ENCODE data around the gene ACD. TPM values are rescaled to one million over a fixed set of nuclear protein-coding genes. Genes with fewer than 3 reads are reported as not detected.

The ACD gene
- total RNA-seq, 1 experiment from 2014 or later: 41.3 TPM

GRCh38 chr16:67652578-67653127 is 7.4 kb downstream of the ACD start:
- peaks cover 12% of the 10 kb centered on the region for H3K4me1 Mint-ChIP-seq
- peak; percentile 63 for DNase-seq (ENCODE audit: low spot score)
- H3K4me3 Mint-ChIP-seq: no peak overlapping the region
- TF ChIP-seq PREB (CRISPR knock-in tag; IDR thresholded peaks at IDR 0.05; ENCODE audit: borderline replicate concordance) (no peak), SMAD3 (CRISPR knock-in tag; IDR thresholded peaks at IDR 0.05; ENCODE audit: borderline replicate concordance) (0 out of 2 replicates have a peak, but pooled peaks have one; percentile 35), ZNF512 (CRISPR knock-in tag; IDR thresholded peaks at IDR 0.05; ENCODE audit: borderline replicate concordance) (no peak), ESRRA (CRISPR knock-in tag; IDR thresholded peaks at IDR 0.05; ENCODE audit: borderline replicate concordance) (peak; percentile 82; the same call in 1 of the 2 replicates), NR2C2 (CRISPR knock-in tag; IDR thresholded peaks at IDR 0.05) (no peak), TEAD1 (CRISPR knock-in tag; IDR thresholded peaks at IDR 0.05) (peak; percentile 80; the same call in 1 of the 2 replicates), PRRX2 (CRISPR knock-in tag; IDR thresholded peaks at IDR 0.05) (no peak), MYBL2 (CRISPR knock-in tag; IDR thresholded peaks at IDR 0.05) (0 out of 2 replicates have a peak, but pooled peaks have one; percentile 47), FOXP1 (CRISPR knock-in tag; IDR thresholded peaks at IDR 0.05; ENCODE audit: borderline replicate concordance) (peak; percentile 80; the same call in 1 of the 2 replicates), FOXP4 (CRISPR knock-in tag; IDR thresholded peaks at IDR 0.05) (peak; percentile 70), ZNF232 (CRISPR knock-in tag; IDR thresholded peaks at IDR 0.05) (peak; percentile 81; the same call in 1 of the 2 replicates), ELF4 (CRISPR knock-in tag; IDR thresholded peaks at IDR 0.05; ENCODE audit: low read depth) (peak; percentile 77; the same call in 1 of the 2 replicates), GABPB1 (CRISPR knock-in tag; IDR thresholded peaks at IDR 0.05) (0 out of 2 replicates have a peak, but pooled peaks have one; percentile 29), NFE2L1 (CRISPR knock-in tag; IDR thresholded peaks at IDR 0.05) (0 out of 2 replicates have a peak, but pooled peaks have one; percentile 20), CBFB (CRISPR knock-in tag; IDR thresholded peaks at IDR 0.05; ENCODE audit: low read depth) (0 out of 2 replicates have a peak, but pooled peaks have one; percentile 22)
- TF ChIP-seq, protein P1, sequence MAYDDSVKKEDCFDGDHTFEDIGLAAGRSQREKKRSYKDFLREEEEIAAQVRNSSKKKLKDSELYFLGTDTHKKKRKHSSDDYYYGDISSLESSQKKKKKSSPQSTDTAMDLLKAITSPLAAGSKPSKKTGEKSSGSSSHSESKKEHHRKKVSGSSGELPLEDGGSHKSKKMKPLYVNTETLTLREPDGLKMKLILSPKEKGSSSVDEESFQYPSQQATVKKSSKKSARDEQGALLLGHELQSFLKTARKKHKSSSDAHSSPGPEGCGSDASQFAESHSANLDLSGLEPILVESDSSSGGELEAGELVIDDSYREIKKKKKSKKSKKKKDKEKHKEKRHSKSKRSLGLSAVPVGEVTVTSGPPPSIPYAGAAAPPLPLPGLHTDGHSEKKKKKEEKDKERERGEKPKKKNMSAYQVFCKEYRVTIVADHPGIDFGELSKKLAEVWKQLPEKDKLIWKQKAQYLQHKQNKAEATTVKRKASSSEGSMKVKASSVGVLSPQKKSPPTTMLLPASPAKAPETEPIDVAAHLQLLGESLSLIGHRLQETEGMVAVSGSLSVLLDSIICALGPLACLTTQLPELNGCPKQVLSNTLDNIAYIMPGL (CRISPR knock-in tag; IDR thresholded peaks at IDR 0.05): 0 out of 2 replicates have a peak, but pooled peaks have one; percentile 10
- TF ChIP-seq, protein P2, sequence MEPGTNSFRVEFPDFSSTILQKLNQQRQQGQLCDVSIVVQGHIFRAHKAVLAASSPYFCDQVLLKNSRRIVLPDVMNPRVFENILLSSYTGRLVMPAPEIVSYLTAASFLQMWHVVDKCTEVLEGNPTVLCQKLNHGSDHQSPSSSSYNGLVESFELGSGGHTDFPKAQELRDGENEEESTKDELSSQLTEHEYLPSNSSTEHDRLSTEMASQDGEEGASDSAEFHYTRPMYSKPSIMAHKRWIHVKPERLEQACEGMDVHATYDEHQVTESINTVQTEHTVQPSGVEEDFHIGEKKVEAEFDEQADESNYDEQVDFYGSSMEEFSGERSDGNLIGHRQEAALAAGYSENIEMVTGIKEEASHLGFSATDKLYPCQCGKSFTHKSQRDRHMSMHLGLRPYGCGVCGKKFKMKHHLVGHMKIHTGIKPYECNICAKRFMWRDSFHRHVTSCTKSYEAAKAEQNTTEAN (CRISPR knock-in tag; IDR thresholded peaks at IDR 0.05): 0 out of 2 replicates have a peak, but pooled peaks have one; percentile 15
- TF ChIP-seq, protein P3, sequence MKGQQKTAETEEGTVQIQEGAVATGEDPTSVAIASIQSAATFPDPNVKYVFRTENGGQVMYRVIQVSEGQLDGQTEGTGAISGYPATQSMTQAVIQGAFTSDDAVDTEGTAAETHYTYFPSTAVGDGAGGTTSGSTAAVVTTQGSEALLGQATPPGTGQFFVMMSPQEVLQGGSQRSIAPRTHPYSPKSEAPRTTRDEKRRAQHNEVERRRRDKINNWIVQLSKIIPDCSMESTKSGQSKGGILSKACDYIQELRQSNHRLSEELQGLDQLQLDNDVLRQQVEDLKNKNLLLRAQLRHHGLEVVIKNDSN (CRISPR knock-in tag; IDR thresholded peaks at IDR 0.05): 0 out of 2 replicates have a peak, but pooled peaks have one; percentile 22
- TF ChIP-seq, protein P4, sequence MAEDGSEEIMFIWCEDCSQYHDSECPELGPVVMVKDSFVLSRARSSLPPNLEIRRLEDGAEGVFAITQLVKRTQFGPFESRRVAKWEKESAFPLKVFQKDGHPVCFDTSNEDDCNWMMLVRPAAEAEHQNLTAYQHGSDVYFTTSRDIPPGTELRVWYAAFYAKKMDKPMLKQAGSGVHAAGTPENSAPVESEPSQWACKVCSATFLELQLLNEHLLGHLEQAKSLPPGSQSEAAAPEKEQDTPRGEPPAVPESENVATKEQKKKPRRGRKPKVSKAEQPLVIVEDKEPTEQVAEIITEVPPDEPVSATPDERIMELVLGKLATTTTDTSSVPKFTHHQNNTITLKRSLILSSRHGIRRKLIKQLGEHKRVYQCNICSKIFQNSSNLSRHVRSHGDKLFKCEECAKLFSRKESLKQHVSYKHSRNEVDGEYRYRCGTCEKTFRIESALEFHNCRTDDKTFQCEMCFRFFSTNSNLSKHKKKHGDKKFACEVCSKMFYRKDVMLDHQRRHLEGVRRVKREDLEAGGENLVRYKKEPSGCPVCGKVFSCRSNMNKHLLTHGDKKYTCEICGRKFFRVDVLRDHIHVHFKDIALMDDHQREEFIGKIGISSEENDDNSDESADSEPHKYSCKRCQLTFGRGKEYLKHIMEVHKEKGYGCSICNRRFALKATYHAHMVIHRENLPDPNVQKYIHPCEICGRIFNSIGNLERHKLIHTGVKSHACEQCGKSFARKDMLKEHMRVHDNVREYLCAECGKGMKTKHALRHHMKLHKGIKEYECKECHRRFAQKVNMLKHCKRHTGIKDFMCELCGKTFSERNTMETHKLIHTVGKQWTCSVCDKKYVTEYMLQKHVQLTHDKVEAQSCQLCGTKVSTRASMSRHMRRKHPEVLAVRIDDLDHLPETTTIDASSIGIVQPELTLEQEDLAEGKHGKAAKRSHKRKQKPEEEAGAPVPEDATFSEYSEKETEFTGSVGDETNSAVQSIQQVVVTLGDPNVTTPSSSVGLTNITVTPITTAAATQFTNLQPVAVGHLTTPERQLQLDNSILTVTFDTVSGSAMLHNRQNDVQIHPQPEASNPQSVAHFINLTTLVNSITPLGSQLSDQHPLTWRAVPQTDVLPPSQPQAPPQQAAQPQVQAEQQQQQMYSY (CRISPR knock-in tag; IDR thresholded peaks at IDR 0.05): 0 out of 2 replicates have a peak, but pooled peaks have one; percentile 5
- TF ChIP-seq, protein P5, sequence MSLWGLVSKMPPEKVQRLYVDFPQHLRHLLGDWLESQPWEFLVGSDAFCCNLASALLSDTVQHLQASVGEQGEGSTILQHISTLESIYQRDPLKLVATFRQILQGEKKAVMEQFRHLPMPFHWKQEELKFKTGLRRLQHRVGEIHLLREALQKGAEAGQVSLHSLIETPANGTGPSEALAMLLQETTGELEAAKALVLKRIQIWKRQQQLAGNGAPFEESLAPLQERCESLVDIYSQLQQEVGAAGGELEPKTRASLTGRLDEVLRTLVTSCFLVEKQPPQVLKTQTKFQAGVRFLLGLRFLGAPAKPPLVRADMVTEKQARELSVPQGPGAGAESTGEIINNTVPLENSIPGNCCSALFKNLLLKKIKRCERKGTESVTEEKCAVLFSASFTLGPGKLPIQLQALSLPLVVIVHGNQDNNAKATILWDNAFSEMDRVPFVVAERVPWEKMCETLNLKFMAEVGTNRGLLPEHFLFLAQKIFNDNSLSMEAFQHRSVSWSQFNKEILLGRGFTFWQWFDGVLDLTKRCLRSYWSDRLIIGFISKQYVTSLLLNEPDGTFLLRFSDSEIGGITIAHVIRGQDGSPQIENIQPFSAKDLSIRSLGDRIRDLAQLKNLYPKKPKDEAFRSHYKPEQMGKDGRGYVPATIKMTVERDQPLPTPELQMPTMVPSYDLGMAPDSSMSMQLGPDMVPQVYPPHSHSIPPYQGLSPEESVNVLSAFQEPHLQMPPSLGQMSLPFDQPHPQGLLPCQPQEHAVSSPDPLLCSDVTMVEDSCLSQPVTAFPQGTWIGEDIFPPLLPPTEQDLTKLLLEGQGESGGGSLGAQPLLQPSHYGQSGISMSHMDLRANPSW (CRISPR knock-in tag; conservative IDR thresholded peaks at IDR 0.05; ENCODE audit: low read depth): no peak
- H3K27me3 Mint-ChIP-seq (ENCODE audit: low read depth): peaks cover 75% of the 10 kb centered on the region
- no peaks in the 10 kb centered on the region for H3K9me3 Mint-ChIP-seq
- peak; percentile 55 for ATAC-seq
- CTCF ChIA-PET: interaction anchor here (0.6 to 6.8 kb wide), 11 partner anchors 8 to 226 kb away, joined by 3 to 38 read pairs (median 6); partner anchors contain the start of genes C16orf86, ENKD1 and PARD6A
- POLR2A ChIA-PET: interaction anchor here (0.5 kb wide), 1 partner anchor 372 kb away, joined by 4 read pairs; no protein-coding TSS in a partner anchor
- H3K36me3 Mint-ChIP-seq: peaks cover 4% of the 10 kb centered on the region; the same call in 1 of the 2 replicates
- H3K27ac Mint-ChIP-seq: no peak overlapping the region

Measured in WTC11 (cell line).